Fibroblast of villous mesenchyme (primary cell): ENCODE measurements around the gene JAZF1. TPM values are rescaled to one million over a fixed set of nuclear protein-coding genes. Genes with fewer than 3 reads are reported as not detected.

Experiments
- DNase-seq: peaks from one replicate; pipeline ENCODE4 v3.0.0-alpha.2; 2010; ENCODE audit warnings: low read depth
- H3K4me3 ChIP-seq: 2 replicates; pipeline ENCODE4 v1.5.1; 2011; ENCODE audit warnings: low read depth, mild to moderate bottlenecking, low read length
- CTCF ChIP-seq: IDR thresholded peaks from 2 replicates; pipeline ENCODE4 v1.5.1; 2012; ENCODE audit warnings: low read depth, mild to moderate bottlenecking, low read length; ENCODE audit not compliant: insufficient read depth
- total RNA-seq: library from RNA; depleted of rRNA; stranded (reverse); fragments of >200 nt; gene quantifications from 2 replicates; pipeline ENCODE4 v1.2.3, GENCODE V29; 2012

JAZF1 gene
- total RNA-seq, 1 donor: 38.4 TPM

DNA sequence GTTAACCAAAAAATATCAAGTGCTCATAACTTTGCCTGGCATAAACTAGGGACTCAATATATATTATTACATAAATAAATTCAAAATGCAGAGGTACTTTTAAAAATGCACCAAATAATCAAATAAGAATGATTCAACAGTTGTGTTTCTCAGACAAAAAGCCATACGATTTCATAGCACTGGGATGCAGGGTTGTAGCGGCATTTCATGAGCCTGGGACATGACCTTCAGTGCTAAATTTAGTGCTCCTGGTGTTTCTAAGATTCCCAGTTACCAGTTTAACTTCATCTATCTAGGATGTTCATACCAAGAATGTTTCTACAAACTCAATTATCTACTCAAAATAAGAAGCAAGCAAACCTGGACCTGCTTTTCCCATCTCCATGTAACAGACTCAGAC lies 4.0 kb downstream of the JAZF1 start:
- H3K4me3 ChIP-seq: no peak overlapping the region
- no peak for TF ChIP-seq CTCF
- DNase-seq: no peak

- TF ChIP-seq CTCF: no peak
- DNase-seq: peak; percentile 50
- H3K4me3 ChIP-seq: no peak overlapping the region
These were observed 4.4 kb downstream of the JAZF1 start for GRCh38 chr7:28176174-28176573.

GRCh38 chr7:28174901-28175661 lies 5.5 kb downstream of the JAZF1 start:
- TF ChIP-seq CTCF: no peak
- DNase-seq: no peak
- H3K4me3 ChIP-seq: no peak overlapping the region

- no peak overlapping the region for H3K4me3 ChIP-seq
- DNase-seq: no peak
- no peak for TF ChIP-seq CTCF
These were observed 6.2 kb downstream of the JAZF1 start for GRCh38 chr7:28174442-28174841.

DNA sequence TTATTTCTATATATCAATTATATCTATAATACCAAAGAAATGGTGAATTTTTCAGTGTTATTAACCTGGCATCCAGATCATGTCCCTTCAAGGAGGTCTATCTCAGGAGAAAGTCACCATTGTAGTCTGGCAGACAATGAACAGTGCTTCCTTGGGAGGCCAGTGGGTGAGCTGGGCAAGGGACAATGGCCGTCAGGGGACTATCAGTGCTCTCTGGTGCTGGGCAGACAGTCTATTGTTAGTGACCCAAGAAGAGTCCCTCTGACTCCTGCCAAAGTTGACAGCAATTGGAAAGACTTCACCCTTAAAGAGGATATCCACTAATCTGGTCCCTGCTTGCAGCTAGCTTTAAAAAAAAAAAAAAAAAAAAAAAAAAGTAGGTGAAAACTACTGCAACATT lies 7.1 kb downstream of the JAZF1 start:
- no peak for TF ChIP-seq CTCF
- DNase-seq: no peak
- no peak overlapping the region for H3K4me3 ChIP-seq

- no peak overlapping the region for H3K4me3 ChIP-seq
- TF ChIP-seq CTCF: no peak
- DNase-seq: no peak
These were observed 7.6 kb downstream of the JAZF1 start for GRCh38 chr7:28172958-28173357.

GRCh38 chr7:28170701-28171100 lies 9.9 kb downstream of the JAZF1 start:
- no peak overlapping the region for H3K4me3 ChIP-seq
- no peak for DNase-seq
- TF ChIP-seq CTCF: no peak
